ENCODE results near the gene ADAMTS9. TPM values are rescaled to one million over a fixed set of nuclear protein-coding genes. Genes with fewer than 3 reads are reported as not detected.

ADAMTS9 gene
- total and polyA plus RNA-seq, 2 of the 13 experiments (the other 11 are each of a cell fraction or from before 2014, with no cell fraction given) = 0.02 to 0.09 TPM

DNA sequence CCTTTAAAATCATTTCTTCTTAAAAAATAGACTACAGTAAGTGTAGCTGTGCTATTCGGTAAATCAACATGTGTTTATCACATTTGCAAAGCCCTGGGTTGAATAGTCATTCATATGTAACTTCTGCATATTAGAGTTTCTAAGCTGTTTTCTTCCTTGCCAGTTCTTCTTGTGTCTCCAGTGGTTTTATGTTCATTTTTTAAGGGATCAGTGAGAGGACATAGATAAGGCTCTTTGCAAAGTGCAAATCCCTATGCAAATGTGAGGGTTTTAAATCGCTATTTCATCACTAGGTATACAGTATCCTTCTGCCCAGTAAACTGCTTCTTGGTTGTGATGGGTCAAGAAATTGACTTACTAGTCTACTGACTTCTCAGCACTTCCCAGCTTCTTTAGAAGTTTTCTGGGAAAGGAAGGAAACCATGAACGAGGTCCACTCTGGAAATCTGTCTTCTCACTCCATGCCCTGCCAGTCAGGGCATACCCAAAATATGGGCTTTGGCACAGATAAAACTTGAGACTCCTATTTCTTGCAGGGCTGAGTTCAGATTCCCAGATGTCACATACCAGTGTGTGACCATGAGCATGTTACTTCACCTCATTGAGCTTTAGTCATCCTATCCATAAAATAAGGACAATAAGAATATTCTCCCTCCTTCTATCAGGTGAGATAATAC lies 38.8 kb upstream of the ADAMTS9 start:
- Histone ChIP-seq H3K9me3 (ENCODE audit: low read length) (no peaks in the 10 kb centered on the region), H3K4me1 (ENCODE audit: insufficient read depth, low read length) (no peaks in the 10 kb centered on the region), H3K27me3 (ENCODE audit: control insufficient read depth in 1 of 2, insufficient read depth in 2 of 2, low read length in 2 of 2) (peaks cover 0 to 3% of the 10 kb centered on the region in 2 experiments; a peak in 1 of 5 replicates), H3K36me3 (replicated peaks in 1 of 2; ENCODE audit: control insufficient read depth in 1 of 2, insufficient read depth in 2 of 2, low read length in 2 of 2) (no peaks in the 10 kb centered on the region), H4K20me1 (ENCODE audit: insufficient read depth, low read length) (no peaks in the 10 kb centered on the region), H3K27ac (ENCODE audit: extremely low read length, insufficient read depth, low read length) (no peak overlapping the region), H3K4me3 (replicated peaks in 1 of 3; ENCODE audit: insufficient read depth in 1 of 3, low read depth in 2 of 3, low read length in 3 of 3) (no peak overlapping the region), H3K4me2 (ENCODE audit: low read depth, low read length) (no peak overlapping the region), H3K9ac (ENCODE audit: insufficient read depth, low read depth, low read length) (no peak overlapping the region), H2AFZ (ENCODE audit: low read length) (no peak overlapping the region), H3K79me2 (ENCODE audit: insufficient read depth, low read length) (no peaks in the 10 kb centered on the region)
- in situ Hi-C loops (cut with HindIII; ENCODE audit: extremely low pct_ligation_motif_present, low pct_unique_long_range_greater_than_20kb) (no loop called here), intact Hi-C loops (cut with micrococcal nuclease; ENCODE audit: unreplicated experiment) (no loop called here)
- no peak for TF ChIP-seq ZNF180 (CRISPR knock-in tag; IDR thresholded peaks at IDR 0.05; ENCODE audit: borderline replicate concordance, low read depth)
- no peak for TF ChIP-seq BRCA1 (CRISPR knock-in tag; IDR thresholded peaks at IDR 0.05)
- TF ChIP-seq ZNF446 (CRISPR knock-in tag; IDR thresholded peaks at IDR 0.05) = no peak
- TF ChIP-seq, protein P1, sequence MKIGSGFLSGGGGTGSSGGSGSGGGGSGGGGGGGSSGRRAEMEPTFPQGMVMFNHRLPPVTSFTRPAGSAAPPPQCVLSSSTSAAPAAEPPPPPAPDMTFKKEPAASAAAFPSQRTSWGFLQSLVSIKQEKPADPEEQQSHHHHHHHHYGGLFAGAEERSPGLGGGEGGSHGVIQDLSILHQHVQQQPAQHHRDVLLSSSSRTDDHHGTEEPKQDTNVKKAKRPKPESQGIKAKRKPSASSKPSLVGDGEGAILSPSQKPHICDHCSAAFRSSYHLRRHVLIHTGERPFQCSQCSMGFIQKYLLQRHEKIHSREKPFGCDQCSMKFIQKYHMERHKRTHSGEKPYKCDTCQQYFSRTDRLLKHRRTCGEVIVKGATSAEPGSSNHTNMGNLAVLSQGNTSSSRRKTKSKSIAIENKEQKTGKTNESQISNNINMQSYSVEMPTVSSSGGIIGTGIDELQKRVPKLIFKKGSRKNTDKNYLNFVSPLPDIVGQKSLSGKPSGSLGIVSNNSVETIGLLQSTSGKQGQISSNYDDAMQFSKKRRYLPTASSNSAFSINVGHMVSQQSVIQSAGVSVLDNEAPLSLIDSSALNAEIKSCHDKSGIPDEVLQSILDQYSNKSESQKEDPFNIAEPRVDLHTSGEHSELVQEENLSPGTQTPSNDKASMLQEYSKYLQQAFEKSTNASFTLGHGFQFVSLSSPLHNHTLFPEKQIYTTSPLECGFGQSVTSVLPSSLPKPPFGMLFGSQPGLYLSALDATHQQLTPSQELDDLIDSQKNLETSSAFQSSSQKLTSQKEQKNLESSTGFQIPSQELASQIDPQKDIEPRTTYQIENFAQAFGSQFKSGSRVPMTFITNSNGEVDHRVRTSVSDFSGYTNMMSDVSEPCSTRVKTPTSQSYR (CRISPR knock-in tag; IDR thresholded peaks at IDR 0.05; ENCODE audit: borderline replicate concordance) = no peak
- no peak for TF ChIP-seq SALL1 (CRISPR knock-in tag; IDR thresholded peaks at IDR 0.05)
- no peak for TF ChIP-seq SP1 (IDR thresholded peaks at IDR 0.05)
- TF ChIP-seq SP1 (CRISPR knock-in tag; IDR thresholded peaks at IDR 0.05) = no peak
- TF ChIP-seq ARNT (IDR thresholded peaks at IDR 0.05) = no peak
- no peak for TF ChIP-seq SMAD3 (CRISPR knock-in tag; IDR thresholded peaks at IDR 0.05)
- TF ChIP-seq ZNF564 (CRISPR knock-in tag; IDR thresholded peaks at IDR 0.05) = no peak
- TF ChIP-seq, protein P2, sequence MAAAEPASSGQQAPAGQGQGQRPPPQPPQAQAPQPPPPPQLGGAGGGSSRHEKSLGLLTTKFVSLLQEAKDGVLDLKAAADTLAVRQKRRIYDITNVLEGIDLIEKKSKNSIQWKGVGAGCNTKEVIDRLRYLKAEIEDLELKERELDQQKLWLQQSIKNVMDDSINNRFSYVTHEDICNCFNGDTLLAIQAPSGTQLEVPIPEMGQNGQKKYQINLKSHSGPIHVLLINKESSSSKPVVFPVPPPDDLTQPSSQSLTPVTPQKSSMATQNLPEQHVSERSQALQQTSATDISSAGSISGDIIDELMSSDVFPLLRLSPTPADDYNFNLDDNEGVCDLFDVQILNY (CRISPR knock-in tag; conservative IDR thresholded peaks at IDR 0.05) = no peak
- no peak for TF ChIP-seq ZBTB20 (CRISPR knock-in tag; IDR thresholded peaks at IDR 0.05; ENCODE audit: borderline replicate concordance, low read depth)
- no peak for TF ChIP-seq MAX (IDR thresholded peaks at IDR 0.05)
- CTCF ChIA-PET (ENCODE audit: low intra/inter-chr PET ratio, low total read pairs) = no interaction called here
- 2% methylated on average over 3 of the region's 3 CpGs for whole genome bisulfite sequencing (ENCODE audit: low lambda C conversion rate)
- POLR2A ChIA-PET = no interaction called here
- ATAC-seq (no peak), DNase-seq (ENCODE audit: low spot score) (no peak), FAIRE-seq (no peak)
- BruUV-seq (replicated peaks) = no TSS peak
